NCI-H1105 treated with DMSO at 0.1 percent for 48 hours (cell line): Measurements from ENCODE around the gene SNAP91.
"Not testable (repeated sequence)": the region's sequence is repeated elsewhere in the genome, so short reads cannot be mapped to it uniquely, and the experiment has no call there.

Source experiments
- DNase-seq: peaks from one replicate; lab custom pipeline; 2025; lab: John Stamatoyannopoulos, UW

The SNAP91 gene

GRCh38 chr6:83615025-83615999 is 93.6 kb downstream of the SNAP91 start:
- peak; percentile 58 for DNase-seq

- DNase-seq = no peak
These were observed 95.5 kb downstream of the SNAP91 start for GRCh38 chr6:83613378-83613777.

- DNase-seq = peak; percentile 97
These were observed 99.7 kb downstream of the SNAP91 start for GRCh38 chr6:83609248-83609647.

GRCh38 chr6:83605517-83605916 is 103.4 kb downstream of the SNAP91 start:
- DNase-seq = no peak

GRCh38 chr6:83603551-83603950 is 105.3 kb downstream of the SNAP91 start:
- no peak for DNase-seq

GRCh38 chr6:83601119-83601518 is 107.8 kb downstream of the SNAP91 start:
- no peak for DNase-seq

- DNase-seq = no peak
These were observed 108.4 kb downstream of the SNAP91 start for GRCh38 chr6:83600459-83600858.

- DNase-seq = no peak
These were observed 111.4 kb downstream of the SNAP91 start for GRCh38 chr6:83597511-83597910.

GRCh38 chr6:83597051-83597450 is 111.8 kb downstream of the SNAP91 start:
- DNase-seq = no peak

GRCh38 chr6:83594941-83595340 is 114.0 kb downstream of the SNAP91 start:
- no peak for DNase-seq

- DNase-seq = no peak
These were observed 115.5 kb downstream of the SNAP91 start for GRCh38 chr6:83593395-83593785.

- no peak for DNase-seq
These were observed 116.0 kb downstream of the SNAP91 start for GRCh38 chr6:83592770-83593394.

- no peak for DNase-seq
These were observed 118.5 kb downstream of the SNAP91 start for GRCh38 chr6:83590416-83590815.

- DNase-seq = no peak
These were observed 119.8 kb downstream of the SNAP91 start for GRCh38 chr6:83589076-83589475.

- DNase-seq = no peak
These were observed 130.8 kb downstream of the SNAP91 start for GRCh38 chr6:83578057-83578456.

GRCh38 chr6:83574783-83575182 is 134.1 kb downstream of the SNAP91 start:
- no peak for DNase-seq

- not testable (repeated sequence) for DNase-seq
These were observed 137.2 kb downstream of the SNAP91 start for GRCh38 chr6:83571663-83572185.

- DNase-seq = no peak
These were observed 149.9 kb downstream of the SNAP91 start for GRCh38 chr6:83558975-83559374.

GRCh38 chr6:83556871-83557270 is 152.0 kb downstream of the SNAP91 start:
- DNase-seq = no peak

- not testable (repeated sequence) for DNase-seq
These were observed 157.2 kb downstream of the SNAP91 start for GRCh38 chr6:83551748-83552147.

GRCh38 chr6:83550482-83550881 is 158.4 kb downstream of the SNAP91 start:
- not testable (repeated sequence) for DNase-seq

- DNase-seq = no peak
These were observed 162.3 kb downstream of the SNAP91 start for GRCh38 chr6:83546636-83547035.

GRCh38 chr6:83539678-83540077 is 169.2 kb downstream of the SNAP91 start:
- no peak for DNase-seq
